Aortic smooth muscle cell (primary cell): Measurements from ENCODE around the gene ZNF429. TPM values are rescaled to one million over a fixed set of nuclear protein-coding genes. Genes with fewer than 3 reads are reported as not detected.

Experiments used
- total RNA-seq: library from RNA; depleted of rRNA; stranded (reverse); fragments of >200 nt; gene quantifications from 2 replicates; pipeline ENCODE4 v1.2.3, GENCODE V29; 2014

The ZNF429 gene
- 5.3 and 5.9 TPM in 2 replicates for total RNA-seq

GRCh38 chr19:21505459-21506451 is at the start of gene ZNF429:
TSS of gene ZNF429 (plus strand) at chr19:21505602. CDS start at chr19:21505772, 170 bp downstream.

Other genes with a start within 250 kb of the ZNF429 start
- gene ZNF708, start 176.2 kb upstream of the ZNF429 start, total RNA-seq = 6.2 and 7.0 TPM in 2 replicates
- 2.7 and 3.2 TPM in 2 replicates for gene ZNF738, start 146.6 kb upstream of the ZNF429 start, total RNA-seq
- 18.1 and 26.9 TPM in 2 replicates for gene ZNF493, start 108.5 kb upstream of the ZNF429 start, total RNA-seq